NCI-H345 treated with DMSO at 0.1 percent for 48 hours (cell line): ENCODE data around the gene GNMT.
A peak's percentile ranks its signal among the peaks of the same experiment; 100 is the strongest.

ENCODE experiments used
- DNase-seq: peaks from one replicate; lab custom pipeline; 2025; ENCODE audit not compliant: unreplicated experiment; lab: John Stamatoyannopoulos, UW

Gene GNMT

GRCh38 chr6:42960243-42961019 is at the start of gene GNMT:
Gene GNMT, plus strand, starts transcription at chr6:42960754. Its CDS starts 14 bp downstream, at chr6:42960768.
- DNase-seq, result peak; percentile 29

- no peak for DNase-seq
Measured at GRCh38 chr6:42911171-42912021, 49.2 kb upstream of the GNMT start.

GRCh38 chr6:42914546-42914945 is 46.0 kb upstream of the GNMT start:
- no peak for DNase-seq

GRCh38 chr6:42915732-42916131 is 44.8 kb upstream of the GNMT start, which contains the start of gene PTCRA:
Gene PTCRA, plus strand, starts transcription at chr6:42916053. Its CDS starts 17 bp downstream, at chr6:42916070.
- DNase-seq, result no peak

GRCh38 chr6:42916288-42916687 is 44.3 kb upstream of the GNMT start:
- DNase-seq, result no peak

GRCh38 chr6:42921801-42922200 is 38.8 kb upstream of the GNMT start:
- DNase-seq, result no peak

- no peak for DNase-seq
Measured at GRCh38 chr6:42923666-42924065, 36.9 kb upstream of the GNMT start.

- no peak for DNase-seq
Measured at GRCh38 chr6:42925248-42925857, 35.2 kb upstream of the GNMT start.

- peak; percentile 96 for DNase-seq
Measured at GRCh38 chr6:42928986-42929820, 31.4 kb upstream of the GNMT start, which contains the start of gene CNPY3. Gene CNPY3, plus strand, starts transcription at chr6:42929480. Its CDS starts 91 bp downstream, at chr6:42929571.

- no peak for DNase-seq
Measured at GRCh38 chr6:42929821-42930360, 30.7 kb upstream of the GNMT start.

- no peak for DNase-seq
Measured at GRCh38 chr6:42932412-42932811, 28.1 kb upstream of the GNMT start.

- DNase-seq, result no peak
Measured at GRCh38 chr6:42933205-42933604, 27.3 kb upstream of the GNMT start.

- no peak for DNase-seq
Measured at GRCh38 chr6:42935322-42935721, 25.2 kb upstream of the GNMT start.

GRCh38 chr6:42936398-42936797 is 24.2 kb upstream of the GNMT start:
- DNase-seq, result no peak

GRCh38 chr6:42937548-42938427 is 22.8 kb upstream of the GNMT start:
- no peak for DNase-seq

GRCh38 chr6:42938428-42938796 is 22.1 kb upstream of the GNMT start:
- DNase-seq, result no peak

GRCh38 chr6:42938987-42939809 is 21.4 kb upstream of the GNMT start:
- no peak for DNase-seq

- DNase-seq, result no peak
Measured at GRCh38 chr6:42939810-42940167, 20.8 kb upstream of the GNMT start.
